Activated CD4-positive, alpha-beta memory T cell treated with anti-CD3 and anti-CD28 coated beads, Interleukin-2, amount 10 ng/mL, durations not matched to agents 7 days and 5 days (primary cell): Measurements from ENCODE around the gene CSRNP3. TPM values are rescaled to one million over a fixed set of nuclear protein-coding genes. Genes with fewer than 3 reads are reported as not detected.

ENCODE experiments used
- CTCF ChIA-PET: fragments of 350-600 bp; sonication (Branson Sonifier 250); formaldehyde crosslinking; loops from one replicate; lab custom pipeline; 2021; ENCODE audit warnings: antibody characterized with exemption, inconsistent platforms; lab: Charles Lee
- POLR2A ChIA-PET: fragments of 350-600 bp; sonication (Branson Sonifier 250); formaldehyde crosslinking; loops from one replicate; lab custom pipeline; 2021; ENCODE audit warnings: antibody characterized with exemption; lab: Charles Lee
- DNase-seq: peaks from one replicate; pipeline ENCODE4 v3.0.0-alpha.2; 2020
- H3K27ac Mint-ChIP-seq: one replicate; pipeline ENCODE4 v1.8.0; 2021; ENCODE audit warnings: mild to moderate bottlenecking, mixed read lengths
- H3K27me3 Mint-ChIP-seq: one replicate; pipeline ENCODE4 v1.8.0; 2021; ENCODE audit warnings: mixed read lengths
- H3K36me3 Mint-ChIP-seq: one replicate; pipeline ENCODE4 v1.8.0; 2021; ENCODE audit warnings: low read depth, mixed read lengths
- H3K4me1 Mint-ChIP-seq: one replicate; pipeline ENCODE4 v1.8.0; 2021; ENCODE audit warnings: mixed read lengths
- H3K4me3 Mint-ChIP-seq: one replicate; pipeline ENCODE4 v1.8.0; 2021; ENCODE audit warnings: mild to moderate bottlenecking, mixed read lengths
- H3K9me3 Mint-ChIP-seq: one replicate; pipeline ENCODE4 v1.8.0; 2021; ENCODE audit warnings: mixed read lengths
- total RNA-seq, 2 experiments: library from RNA; stranded (reverse); gene quantifications; one replicate each; pipeline ENCODE4 v1.2.3, GENCODE V29; 2021

CSRNP3 gene
- total RNA-seq, 2 experiments from 2014 or later: not detected

DNA sequence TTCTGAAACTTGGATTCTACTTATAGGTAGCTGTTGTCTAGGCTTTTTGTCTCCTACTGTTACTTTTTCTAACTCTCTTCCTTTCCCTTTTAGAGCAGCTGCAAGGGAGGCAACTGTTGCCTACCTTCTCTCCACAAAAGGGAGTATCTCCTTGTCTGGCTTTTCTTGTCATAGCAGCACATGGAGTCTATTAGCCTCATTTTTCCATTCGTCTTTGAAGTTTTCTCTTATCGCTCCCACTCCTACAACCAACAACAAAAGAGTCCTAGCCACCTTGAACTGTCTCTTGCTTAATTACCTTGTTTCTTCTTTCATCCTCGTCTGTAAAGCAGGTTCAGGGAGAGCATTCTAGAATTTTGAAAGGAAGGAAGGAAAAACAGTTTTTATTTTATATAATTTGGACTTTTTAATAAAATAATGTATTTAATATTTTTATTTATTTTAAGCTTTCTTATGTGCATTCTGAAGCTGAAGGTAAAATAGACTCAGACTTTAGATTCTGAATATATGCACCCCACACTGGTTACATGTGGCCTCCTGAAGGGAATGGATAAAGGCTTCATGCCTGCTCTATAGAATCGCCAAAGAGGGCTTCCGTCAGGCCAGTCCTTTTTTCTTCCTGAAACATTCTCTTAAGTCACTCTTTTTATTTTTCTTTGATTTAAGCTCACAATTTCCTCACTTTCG, 154.4 kb downstream of the CSRNP3 start:
- CTCF ChIA-PET: interaction anchor here (0.6 to 1.2 kb wide), 2 partner anchors 11 to 163 kb away, joined by 3 read pairs; no protein-coding TSS in a partner anchor

DNA sequence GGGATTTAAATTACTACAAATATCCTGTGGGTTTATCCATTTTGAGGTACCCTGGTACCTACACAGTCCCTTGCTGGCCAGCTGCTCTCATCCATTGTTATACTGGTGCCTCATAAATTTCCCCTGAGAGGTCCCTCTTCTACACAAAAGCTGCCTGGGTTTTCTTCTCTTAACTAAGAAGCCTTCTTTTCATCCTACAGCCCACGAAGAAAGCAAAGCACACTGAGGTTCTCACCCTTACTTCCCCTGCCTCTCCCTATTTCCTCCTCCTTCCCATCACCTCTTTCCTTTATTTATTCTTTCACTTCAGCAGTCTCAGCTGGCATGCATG, 154.9 kb downstream of the CSRNP3 start:
- Mint-ChIP-seq H3K4me3 (no peak overlapping the region), H3K9me3 (no peaks in the 10 kb centered on the region), H3K27ac (no peak overlapping the region), H3K27me3 (peaks cover 3% of the 10 kb centered on the region), H3K36me3 (no peaks in the 10 kb centered on the region), H3K4me1 (no peaks in the 10 kb centered on the region)
- ChIA-PET POLR2A (no interaction called here), CTCF (interaction anchor here (0.6 to 1.2 kb wide), 2 partner anchors 10 to 163 kb away, joined by 3 read pairs; no protein-coding TSS in a partner anchor)
- DNase-seq: no peak

More for the DNA sequence above, 154.4 kb downstream of the CSRNP3 start:
- H3K9me3 Mint-ChIP-seq: no peaks in the 10 kb centered on the region
- H3K27ac Mint-ChIP-seq: no peak overlapping the region
- POLR2A ChIA-PET: no interaction called here
- no peak for DNase-seq
- H3K36me3 Mint-ChIP-seq: no peaks in the 10 kb centered on the region
- no peak overlapping the region for H3K4me3 Mint-ChIP-seq
- no peaks in the 10 kb centered on the region for H3K4me1 Mint-ChIP-seq
- peaks cover 3% of the 10 kb centered on the region for H3K27me3 Mint-ChIP-seq

DNA sequence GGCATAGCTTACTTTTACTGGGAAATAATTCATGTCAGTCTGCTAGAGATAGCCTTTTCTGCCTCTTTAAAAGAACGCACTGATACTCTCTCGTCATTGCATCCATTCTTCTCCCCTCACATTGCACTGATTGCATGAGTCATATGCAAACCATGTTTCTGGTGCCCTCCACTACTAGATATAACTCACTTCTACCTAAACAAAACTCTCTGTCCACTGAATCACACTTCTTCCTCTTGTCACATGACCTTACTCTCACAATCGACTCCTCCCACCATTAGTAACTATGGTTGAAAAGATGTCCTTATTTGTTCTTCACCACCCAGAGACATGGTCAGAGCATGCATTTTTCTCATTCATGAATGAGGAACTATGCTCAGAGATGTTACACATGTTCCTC, 158.0 kb downstream of the CSRNP3 start:
- DNase-seq: no peak
- Mint-ChIP-seq H3K36me3 (no peaks in the 10 kb centered on the region), H3K27me3 (no peaks in the 10 kb centered on the region), H3K9me3 (no peaks in the 10 kb centered on the region), H3K4me1 (no peaks in the 10 kb centered on the region), H3K4me3 (no peak overlapping the region), H3K27ac (no peak overlapping the region)
- CTCF ChIA-PET: no interaction called here
- POLR2A ChIA-PET: no interaction called here

DNA sequence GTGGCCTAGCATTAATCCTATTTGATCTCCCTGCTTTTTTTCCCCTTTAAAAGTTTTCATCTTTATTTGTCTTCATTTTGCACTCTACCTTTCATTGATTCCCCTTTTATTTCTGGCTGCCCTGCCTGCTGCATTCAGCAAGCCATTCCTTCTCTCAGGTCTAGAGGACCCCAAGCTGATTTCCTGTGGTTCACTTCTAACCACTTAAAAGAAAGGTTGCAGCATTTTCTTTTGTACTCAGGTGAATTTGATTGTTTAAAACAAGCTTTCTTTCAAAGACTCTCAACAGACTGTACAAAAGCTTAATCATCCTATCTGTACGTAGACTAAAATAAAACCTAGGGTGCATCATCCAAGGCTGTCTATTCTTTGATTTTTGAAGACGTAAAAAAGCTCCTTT, 160.3 kb downstream of the CSRNP3 start:
- Mint-ChIP-seq H3K4me3 (no peak overlapping the region), H3K4me1 (no peaks in the 10 kb centered on the region), H3K27ac (no peak overlapping the region), H3K36me3 (no peaks in the 10 kb centered on the region), H3K9me3 (no peaks in the 10 kb centered on the region), H3K27me3 (no peaks in the 10 kb centered on the region)
- no peak for DNase-seq
- ChIA-PET CTCF (interaction anchor here (0.9 kb wide), 1 partner anchor 245 kb away, joined by 3 read pairs; no protein-coding TSS in a partner anchor), POLR2A (no interaction called here)

DNA sequence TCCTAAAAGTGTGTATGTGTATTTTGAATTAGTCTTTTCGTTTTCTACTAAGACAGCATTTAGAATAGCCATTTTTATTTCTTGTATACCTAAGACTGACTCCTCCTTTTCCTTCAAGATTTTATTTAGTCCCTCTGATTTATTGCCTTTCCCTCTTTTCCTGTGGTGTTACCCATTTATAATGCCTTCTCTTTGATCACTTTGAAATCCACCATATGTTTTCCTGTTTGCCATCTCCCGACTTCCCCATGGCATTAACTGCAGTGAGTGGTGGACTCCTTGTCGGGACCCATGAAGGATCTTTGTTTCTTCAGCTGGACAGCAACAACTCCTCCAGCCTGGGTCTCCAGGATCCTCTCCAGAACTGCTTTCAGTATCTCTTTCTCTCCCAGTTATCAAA, 160.7 kb downstream of the CSRNP3 start:
- Mint-ChIP-seq H3K9me3 (no peaks in the 10 kb centered on the region), H3K4me1 (no peaks in the 10 kb centered on the region), H3K27me3 (no peaks in the 10 kb centered on the region), H3K27ac (no peak overlapping the region), H3K36me3 (no peaks in the 10 kb centered on the region), H3K4me3 (no peak overlapping the region)
- ChIA-PET POLR2A (no interaction called here), CTCF (interaction anchor here (0.9 kb wide), 1 partner anchor 244 kb away, joined by 3 read pairs; no protein-coding TSS in a partner anchor)
- DNase-seq: no peak

DNA sequence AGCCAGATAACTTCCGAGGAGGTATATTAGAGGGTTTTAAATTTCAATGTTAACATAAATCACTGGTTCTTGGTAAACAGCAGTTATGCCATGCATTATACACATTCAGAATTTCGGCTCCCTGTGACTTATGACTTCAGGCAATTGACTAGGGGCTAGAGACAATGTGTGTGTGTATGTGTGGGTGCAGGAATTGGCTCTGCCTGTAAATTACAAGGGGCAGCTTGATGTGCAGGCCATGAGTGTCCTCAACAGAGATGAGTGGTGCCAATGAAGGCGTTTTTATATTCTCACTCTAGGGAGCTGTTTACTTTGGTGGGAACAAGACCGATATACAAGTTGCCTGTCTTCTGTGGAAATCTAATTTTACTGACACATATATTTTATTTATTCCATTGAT, 161.6 kb downstream of the CSRNP3 start:
- H3K36me3 Mint-ChIP-seq: no peaks in the 10 kb centered on the region
- H3K4me3 Mint-ChIP-seq: no peak overlapping the region
- H3K4me1 Mint-ChIP-seq: no peaks in the 10 kb centered on the region
- DNase-seq: no peak
- no peak overlapping the region for H3K27ac Mint-ChIP-seq
- no peaks in the 10 kb centered on the region for H3K9me3 Mint-ChIP-seq
- CTCF ChIA-PET: no interaction called here
- POLR2A ChIA-PET: no interaction called here
- H3K27me3 Mint-ChIP-seq: no peaks in the 10 kb centered on the region

DNA sequence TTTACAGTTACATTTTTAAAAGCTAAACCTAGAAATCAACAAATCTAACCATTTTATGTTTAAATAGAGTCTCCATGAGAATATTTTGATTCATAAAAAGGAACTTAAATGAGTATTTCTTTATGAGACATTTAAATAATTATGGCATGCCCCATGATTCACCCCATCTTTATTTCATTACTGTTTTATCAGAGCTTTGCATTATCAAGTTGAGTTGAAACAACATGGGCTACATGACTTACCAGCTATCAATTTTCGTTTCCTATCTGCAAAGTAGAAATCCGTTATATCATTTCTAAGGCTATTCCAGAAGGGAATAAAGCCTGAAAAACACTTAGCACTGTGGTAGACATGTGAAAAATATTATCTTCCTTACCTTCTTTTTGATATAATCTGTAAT, 163.1 kb downstream of the CSRNP3 start:
- Mint-ChIP-seq H3K27ac (no peak overlapping the region), H3K36me3 (no peaks in the 10 kb centered on the region), H3K4me3 (no peak overlapping the region), H3K9me3 (no peaks in the 10 kb centered on the region), H3K27me3 (no peaks in the 10 kb centered on the region), H3K4me1 (no peaks in the 10 kb centered on the region)
- ChIA-PET POLR2A (no interaction called here), CTCF (interaction anchor here (1.1 kb wide), 1 partner anchor 10 kb away, joined by 4 read pairs; no protein-coding TSS in a partner anchor)
- DNase-seq: no peak

DNA sequence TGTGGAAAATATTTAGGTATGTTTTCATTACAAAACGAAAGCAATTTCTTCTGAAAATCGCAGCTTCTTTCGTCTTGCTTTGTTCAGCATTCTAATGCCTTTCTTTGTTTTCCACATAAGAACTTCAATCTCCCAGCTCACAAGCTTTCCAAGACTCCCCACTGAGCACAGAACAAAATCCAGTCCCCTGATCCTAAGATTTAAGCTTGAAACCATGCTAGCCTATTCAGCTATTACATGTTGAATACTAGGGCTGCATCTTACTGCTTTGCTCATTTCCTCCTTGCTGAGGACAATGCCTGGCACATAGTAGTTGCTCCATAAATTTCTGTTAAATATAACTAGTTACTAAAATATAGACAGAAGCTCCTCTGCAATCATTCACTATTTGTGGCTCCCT, 163.9 kb downstream of the CSRNP3 start:
- Mint-ChIP-seq H3K27me3 (no peaks in the 10 kb centered on the region), H3K4me1 (no peaks in the 10 kb centered on the region), H3K9me3 (no peaks in the 10 kb centered on the region), H3K36me3 (no peaks in the 10 kb centered on the region), H3K27ac (no peak overlapping the region), H3K4me3 (no peak overlapping the region)
- CTCF ChIA-PET: no interaction called here
- DNase-seq: no peak
- POLR2A ChIA-PET: no interaction called here

DNA sequence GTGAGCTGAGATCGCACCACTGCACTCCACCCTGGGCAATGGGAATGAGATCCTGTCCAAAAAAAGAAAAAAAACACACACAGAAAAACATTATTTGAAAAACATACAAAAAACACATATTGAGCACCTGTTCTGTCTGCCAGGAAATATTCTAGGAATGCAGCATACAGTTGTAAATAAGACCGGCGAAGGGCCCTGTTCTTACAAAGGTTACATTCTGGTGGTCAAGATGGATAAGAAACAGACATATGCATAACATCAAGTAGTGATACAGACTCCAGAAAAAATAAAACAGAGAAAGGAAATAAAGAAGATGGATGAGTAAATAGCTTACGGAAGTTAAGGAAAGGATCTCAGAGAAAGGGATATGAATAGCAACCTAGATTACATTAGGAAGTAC, 164.8 kb downstream of the CSRNP3 start:
- no peak for DNase-seq
- Mint-ChIP-seq H3K36me3 (no peaks in the 10 kb centered on the region), H3K27me3 (no peaks in the 10 kb centered on the region), H3K9me3 (no peaks in the 10 kb centered on the region), H3K4me1 (no peaks in the 10 kb centered on the region), H3K27ac (no peak overlapping the region), H3K4me3 (no peak overlapping the region)
- CTCF ChIA-PET: interaction anchor here (1.5 kb wide), 1 partner anchor 10 kb away, joined by 3 read pairs; no protein-coding TSS in a partner anchor
- POLR2A ChIA-PET: no interaction called here

DNA sequence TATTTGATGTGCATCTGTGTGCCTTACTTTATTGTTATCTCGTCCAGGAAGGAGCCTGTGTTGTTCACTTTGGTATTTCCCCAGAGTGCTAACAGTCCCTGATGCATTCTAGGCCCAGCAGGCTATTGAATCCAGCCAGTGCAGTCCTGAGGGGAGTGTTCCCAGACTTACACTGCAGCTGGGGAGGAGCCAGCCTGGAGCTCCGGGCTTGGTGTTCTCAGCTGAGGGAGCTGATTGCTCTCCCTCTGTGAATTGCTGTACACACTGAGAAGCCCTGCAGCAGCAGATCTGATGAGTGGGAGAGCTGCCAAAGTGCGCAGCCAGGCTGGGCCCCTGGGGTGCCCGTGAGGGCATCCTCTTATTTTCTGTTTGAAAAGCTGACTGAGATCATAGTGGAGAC, 165.4 kb downstream of the CSRNP3 start:
- Mint-ChIP-seq H3K27me3 (no peaks in the 10 kb centered on the region), H3K27ac (no peak overlapping the region), H3K9me3 (no peaks in the 10 kb centered on the region), H3K4me1 (no peaks in the 10 kb centered on the region), H3K4me3 (no peak overlapping the region), H3K36me3 (no peaks in the 10 kb centered on the region)
- ChIA-PET CTCF (interaction anchor here (1.5 kb wide), 1 partner anchor 10 kb away, joined by 3 read pairs; no protein-coding TSS in a partner anchor), POLR2A (no interaction called here)
- no peak for DNase-seq

DNA sequence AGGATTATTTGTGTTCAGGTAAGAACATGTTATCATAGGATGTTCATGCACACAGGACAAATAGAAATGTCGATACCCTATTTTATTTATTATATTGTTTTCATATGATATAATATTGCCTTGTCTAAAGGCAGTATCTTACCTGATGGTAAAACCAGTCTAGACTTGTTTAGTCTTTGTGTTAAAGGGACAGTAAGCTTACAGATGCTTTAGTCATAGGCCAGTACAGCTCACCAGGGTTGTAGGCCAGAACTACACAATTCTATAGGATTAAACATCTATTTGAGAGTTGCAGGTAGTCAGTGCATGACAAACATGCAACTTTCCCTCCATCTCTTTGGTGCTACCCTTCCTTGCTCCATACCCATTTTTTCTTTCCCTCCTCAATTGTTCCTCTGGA, 166.0 kb downstream of the CSRNP3 start:
- no peak for DNase-seq
- ChIA-PET CTCF (interaction anchor here (1.5 kb wide), 1 partner anchor 11 kb away, joined by 3 read pairs; no protein-coding TSS in a partner anchor), POLR2A (no interaction called here)
- Mint-ChIP-seq H3K36me3 (no peaks in the 10 kb centered on the region), H3K9me3 (no peaks in the 10 kb centered on the region), H3K27me3 (no peaks in the 10 kb centered on the region), H3K4me3 (no peak overlapping the region), H3K4me1 (no peaks in the 10 kb centered on the region), H3K27ac (no peak overlapping the region)

DNA sequence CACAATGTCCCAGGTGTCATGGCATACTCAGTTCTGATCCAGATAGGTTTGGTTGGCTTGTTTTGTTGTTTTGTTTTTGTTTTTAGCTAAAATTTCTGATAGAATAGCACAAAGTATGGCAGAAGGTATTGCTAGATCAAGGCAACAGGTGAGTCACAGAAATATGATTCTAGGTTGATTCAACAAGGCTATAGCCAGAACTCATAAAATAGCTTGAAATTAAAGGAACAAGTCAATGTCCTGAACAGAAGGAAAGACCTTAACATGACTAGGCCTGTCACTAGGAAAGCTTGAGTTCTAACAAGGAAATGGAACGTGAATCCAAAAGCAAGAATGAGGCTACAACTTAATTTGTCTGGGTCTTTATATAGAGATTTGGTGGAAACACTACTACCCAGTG, 167.5 kb downstream of the CSRNP3 start:
- H3K9me3 Mint-ChIP-seq: no peaks in the 10 kb centered on the region
- H3K36me3 Mint-ChIP-seq: no peaks in the 10 kb centered on the region
- no peak for DNase-seq
- H3K27ac Mint-ChIP-seq: no peak overlapping the region
- no peaks in the 10 kb centered on the region for H3K27me3 Mint-ChIP-seq
- no peaks in the 10 kb centered on the region for H3K4me1 Mint-ChIP-seq
- H3K4me3 Mint-ChIP-seq: no peak overlapping the region
- ChIA-PET POLR2A (no interaction called here), CTCF (interaction anchor here (0.7 kb wide), 1 partner anchor 238 kb away, joined by 3 read pairs; no protein-coding TSS in a partner anchor)

DNA sequence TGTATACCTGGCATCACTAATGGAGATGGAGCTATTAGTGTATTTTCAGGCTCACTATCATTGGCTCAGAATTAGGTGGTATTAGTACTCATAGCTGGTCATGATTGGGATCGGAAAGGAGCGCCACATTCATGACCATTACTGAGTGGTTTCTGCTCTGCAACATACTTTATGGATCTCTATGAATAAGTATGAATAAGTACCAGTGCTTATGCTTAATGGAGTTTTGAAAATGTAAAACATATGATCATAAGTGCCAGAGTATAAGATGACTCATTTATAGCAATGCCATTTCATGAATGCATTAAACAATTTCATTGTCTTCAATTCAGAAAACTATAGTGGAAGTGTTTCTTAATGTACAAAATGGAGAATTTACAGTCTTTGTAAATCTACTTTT, 167.9 kb downstream of the CSRNP3 start:
- H3K27me3 Mint-ChIP-seq: no peaks in the 10 kb centered on the region
- H3K27ac Mint-ChIP-seq: no peak overlapping the region
- DNase-seq: no peak
- ChIA-PET CTCF (interaction anchor here (0.7 kb wide), 1 partner anchor 237 kb away, joined by 3 read pairs; no protein-coding TSS in a partner anchor), POLR2A (no interaction called here)
- no peaks in the 10 kb centered on the region for H3K9me3 Mint-ChIP-seq
- no peaks in the 10 kb centered on the region for H3K36me3 Mint-ChIP-seq
- no peak overlapping the region for H3K4me3 Mint-ChIP-seq
- H3K4me1 Mint-ChIP-seq: no peaks in the 10 kb centered on the region

DNA sequence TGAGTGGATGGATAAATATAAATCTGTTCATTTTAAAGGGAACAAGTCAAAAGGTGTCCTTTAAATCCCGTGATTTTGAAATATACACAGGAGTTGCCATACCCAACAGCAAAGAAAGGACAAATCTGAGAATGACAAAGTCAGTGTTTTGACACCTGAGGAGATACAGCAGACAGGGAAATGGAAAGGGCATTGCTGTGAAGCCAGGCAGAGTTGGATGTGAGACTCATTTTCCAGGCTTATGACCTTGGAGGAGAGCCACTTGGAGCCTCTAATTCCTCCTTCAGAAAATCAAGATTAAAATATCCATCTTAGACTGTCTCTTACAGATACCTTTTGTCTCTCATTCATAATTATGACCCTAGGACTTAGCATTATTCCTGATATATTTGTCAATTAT, 170.0 kb downstream of the CSRNP3 start:
- no peaks in the 10 kb centered on the region for H3K4me1 Mint-ChIP-seq
- H3K27me3 Mint-ChIP-seq: no peaks in the 10 kb centered on the region
- ChIA-PET POLR2A (no interaction called here), CTCF (no interaction called here)
- DNase-seq: no peak
- H3K9me3 Mint-ChIP-seq: no peaks in the 10 kb centered on the region
- no peaks in the 10 kb centered on the region for H3K36me3 Mint-ChIP-seq
- no peak overlapping the region for H3K27ac Mint-ChIP-seq
- no peak overlapping the region for H3K4me3 Mint-ChIP-seq
